Thyroid gland (tissue), 4 donors: Measurements from ENCODE around the gene SLC43A2. TPM values are rescaled to one million over a fixed set of nuclear protein-coding genes. Genes with fewer than 3 reads are reported as not detected.
A peak's percentile ranks its signal among the peaks of the same experiment; 100 is the strongest.

Source experiments
- DNase-seq, 2 donors: peaks; one replicate each; pipeline ENCODE4 v3.0.0-alpha.2; 2019
- H3K27ac ChIP-seq, 3 donors: fragments of 200-600 bp; sonication (generic); 1 replicate in 2 of 3; 2 replicates in 1 of 3; pipeline ENCODE4 v1.5.1; 2016 to 2019; ENCODE audit warnings: mild to moderate bottlenecking in 1 of 3, moderate library complexity in 1 of 3
- H3K27me3 ChIP-seq: fragments of 200-600 bp; sonication (generic); one replicate; pipeline ENCODE4 v1.5.1; 2019
- H3K36me3 ChIP-seq, 2 donors: fragments of 200-600 bp; sonication (generic); one replicate each; pipeline ENCODE4 v1.5.1; 2016 to 2019
- H3K4me1 ChIP-seq, 2 donors: fragments of 200-600 bp; sonication (generic); one replicate each; pipeline ENCODE4 v1.5.1; 2017 to 2019
- H3K4me3 ChIP-seq, 3 donors: fragments of 200-600 bp; sonication (generic); replicated peaks in 1 of 3; 1 replicate in 2 of 3; 2 replicates in 1 of 3; pipeline ENCODE4 v1.5.1; 2016; ENCODE audit warnings: mild to moderate bottlenecking in 1 of 3
- H3K9me3 ChIP-seq: fragments of 200-600 bp; sonication (generic); one replicate; pipeline ENCODE4 v1.5.1; 2017
- CTCF ChIP-seq, 6 experiments: fragments of 200-600 bp in 3 of 6; fragments of 450-650 bp in 3 of 6; sonication (generic) in 3 of 6; IDR thresholded peaks; one replicate each; pipeline ENCODE4 v1.5.1; 2016 to 2019; ENCODE audit warnings: antibody characterized with exemption in 6 of 6, mild to moderate bottlenecking in 2 of 6, inconsistent platforms in 1 of 6, moderate library complexity in 1 of 6
- POLR2A ChIP-seq, 2 donors: fragments of 450-650 bp; IDR thresholded peaks; one replicate each; pipeline ENCODE4 v1.6.1; 2017; ENCODE audit warnings: antibody characterized with exemption in 2 of 2, mild to moderate bottlenecking in 2 of 2, moderate library complexity in 1 of 2
- WGBS, 2 donors: methylation state at CpG; one replicate each; pipeline ENCODE4 v1.1.5; 2017; 5-methylcytosine and 5-hydroxymethylcytosine counted together
- intact Hi-C: fragments of 100-400 bp; cut with DNase I; formaldehyde crosslinking; loops from one replicate; pipeline ENCODE4 v1.15.1; 2023
- total RNA-seq, 4 donors: library from RNA; depleted of rRNA; stranded (reverse); fragments of >200 nt; gene quantifications; one replicate each; pipeline ENCODE4 v1.2.3, GENCODE V29; 2016

The SLC43A2 gene
- total RNA-seq, 4 donors from 2014 or later = 17.5 to 28.2 (median 23.9) TPM

- WGBS, 2 donors = 38 to 72% methylated on average over 6 to 15 of the region's 39 CpGs
- peaks cover 15 to 29% of the 10 kb centered on the region in 2 donors for H3K4me1 ChIP-seq
- intact Hi-C loops = no loop called here
- H3K27me3 ChIP-seq = no peaks in the 10 kb centered on the region
- H3K4me3 ChIP-seq = peak overlapping the region; percentile 67 to 78 (median 75)
- no peaks in the 10 kb centered on the region for H3K36me3 ChIP-seq
- peak overlapping the region; percentile 86 to 96 (median 95) for H3K27ac ChIP-seq
- no peaks in the 10 kb centered on the region for H3K9me3 ChIP-seq
- TF ChIP-seq POLR2A (IDR thresholded peaks at IDR 0.05) (no peak), CTCF (IDR thresholded peaks at IDR 0.05) (no peak)
- peak; percentile 29 to 34 for DNase-seq
These were observed 1.3 kb downstream of the SLC43A2 start for GRCh38 chr17:1627182-1627981.

- Histone ChIP-seq H3K4me1 (peaks cover 15 to 29% of the 10 kb centered on the region in 2 donors), H3K27ac (peak overlapping the region; percentile 8 to 96 (median 95)), H3K4me3 (no peak overlapping the region), H3K9me3 (no peaks in the 10 kb centered on the region), H3K36me3 (no peaks in the 10 kb centered on the region), H3K27me3 (no peaks in the 10 kb centered on the region)
- WGBS, 2 donors = 54 to 58% methylated on average over 3 of the region's 3 CpGs
- TF ChIP-seq POLR2A (IDR thresholded peaks at IDR 0.05) = no peak
- TF ChIP-seq CTCF (IDR thresholded peaks at IDR 0.05) = no peak
- no peak for DNase-seq
- intact Hi-C loops = no loop called here
These were observed 2.3 kb downstream of the SLC43A2 start for GRCh38 chr17:1626333-1626732.

- Histone ChIP-seq H3K27me3 (no peaks in the 10 kb centered on the region), H3K27ac (no peak overlapping the region), H3K36me3 (no peaks in the 10 kb centered on the region), H3K4me3 (no peak overlapping the region), H3K4me1 (peaks cover 15 to 29% of the 10 kb centered on the region in 2 donors), H3K9me3 (no peaks in the 10 kb centered on the region)
- intact Hi-C loops = no loop called here
- no peak for DNase-seq
- TF ChIP-seq CTCF (IDR thresholded peaks at IDR 0.05) (no peak), POLR2A (IDR thresholded peaks at IDR 0.05) (no peak)
- WGBS, 2 donors = 82 to 94% methylated on average over 6 of the region's 6 CpGs
These were observed 3.1 kb downstream of the SLC43A2 start for GRCh38 chr17:1625581-1625980.

GRCh38 chr17:1625053-1625452 lies 3.6 kb downstream of the SLC43A2 start:
- Histone ChIP-seq H3K36me3 (no peaks in the 10 kb centered on the region), H3K27me3 (no peaks in the 10 kb centered on the region), H3K4me3 (no peak overlapping the region), H3K27ac (no peak overlapping the region), H3K9me3 (no peaks in the 10 kb centered on the region), H3K4me1 (peaks cover 15 to 29% of the 10 kb centered on the region in 2 donors)
- no peak for TF ChIP-seq POLR2A (IDR thresholded peaks at IDR 0.05)
- TF ChIP-seq CTCF (IDR thresholded peaks at IDR 0.05) = no peak
- intact Hi-C loops = no loop called here
- WGBS, 2 donors = 91 to 93% methylated on average over 14 of the region's 14 CpGs
- no peak for DNase-seq

- DNase-seq = no peak
- intact Hi-C loops = no loop called here
- Histone ChIP-seq H3K4me1 (peaks cover 12 to 26% of the 10 kb centered on the region in 2 donors), H3K27me3 (no peaks in the 10 kb centered on the region), H3K9me3 (no peaks in the 10 kb centered on the region), H3K36me3 (no peaks in the 10 kb centered on the region), H3K27ac (no peak overlapping the region), H3K4me3 (no peak overlapping the region)
- TF ChIP-seq CTCF (IDR thresholded peaks at IDR 0.05) (no peak), POLR2A (IDR thresholded peaks at IDR 0.05) (no peak)
- 86 to 90% methylated on average over 12 of the region's 12 CpGs for WGBS, 2 donors
These were observed 4.0 kb downstream of the SLC43A2 start for GRCh38 chr17:1624650-1625049.
